ENCODE data around the gene REXO4.

REXO4 gene, protein sequence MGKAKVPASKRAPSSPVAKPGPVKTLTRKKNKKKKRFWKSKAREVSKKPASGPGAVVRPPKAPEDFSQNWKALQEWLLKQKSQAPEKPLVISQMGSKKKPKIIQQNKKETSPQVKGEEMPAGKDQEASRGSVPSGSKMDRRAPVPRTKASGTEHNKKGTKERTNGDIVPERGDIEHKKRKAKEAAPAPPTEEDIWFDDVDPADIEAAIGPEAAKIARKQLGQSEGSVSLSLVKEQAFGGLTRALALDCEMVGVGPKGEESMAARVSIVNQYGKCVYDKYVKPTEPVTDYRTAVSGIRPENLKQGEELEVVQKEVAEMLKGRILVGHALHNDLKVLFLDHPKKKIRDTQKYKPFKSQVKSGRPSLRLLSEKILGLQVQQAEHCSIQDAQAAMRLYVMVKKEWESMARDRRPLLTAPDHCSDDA

DNA sequence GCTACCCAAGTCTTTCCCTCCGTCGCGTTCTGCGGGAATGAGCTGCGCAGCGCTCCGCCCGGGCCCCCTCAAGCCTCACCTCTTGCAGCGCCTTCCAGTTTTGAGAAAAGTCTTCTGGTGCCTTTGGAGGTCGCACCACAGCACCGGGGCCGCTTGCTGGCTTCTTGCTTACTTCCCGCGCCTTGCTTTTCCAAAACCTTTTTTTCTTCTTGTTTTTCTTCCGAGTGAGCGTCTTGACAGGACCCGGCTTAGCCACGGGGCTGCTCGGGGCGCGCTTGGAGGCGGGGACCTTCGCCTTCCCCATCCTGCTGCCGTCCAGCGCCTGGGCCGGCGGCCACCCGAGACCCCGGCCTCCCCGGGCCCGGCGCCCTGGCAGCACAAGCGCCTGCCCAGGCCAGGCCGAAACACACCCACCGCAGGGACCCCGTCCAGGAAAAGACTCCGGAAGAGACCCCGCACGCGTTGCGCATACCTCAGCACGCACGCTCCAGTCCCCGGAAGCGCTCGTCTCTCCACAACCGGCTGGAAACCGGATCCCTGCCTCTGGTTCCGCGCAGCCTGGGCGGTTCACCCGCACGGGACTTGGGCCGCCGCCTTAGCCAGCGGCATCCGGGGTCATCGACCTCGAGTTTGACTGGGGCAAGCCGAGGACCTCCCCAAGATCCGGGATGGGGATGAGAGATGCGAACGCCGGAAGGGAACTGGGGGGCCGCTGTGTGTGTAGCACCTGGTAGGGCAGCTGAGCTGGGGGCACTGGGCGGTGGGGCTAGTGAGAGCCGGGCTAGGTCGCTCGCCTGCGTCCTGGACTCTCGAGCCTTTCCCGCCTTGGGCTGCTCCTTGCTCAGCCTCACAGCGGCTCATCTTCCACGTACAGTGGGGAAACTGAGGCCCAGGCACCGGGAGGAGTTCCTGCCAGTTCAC, at the start of gene REXO4:
REXO4 (minus strand) TSS at position 470 of the 921 bp plus-strand sequence; CDS start at position 304, 166 bp downstream.
- no peak for FAIRE-seq

DNA sequence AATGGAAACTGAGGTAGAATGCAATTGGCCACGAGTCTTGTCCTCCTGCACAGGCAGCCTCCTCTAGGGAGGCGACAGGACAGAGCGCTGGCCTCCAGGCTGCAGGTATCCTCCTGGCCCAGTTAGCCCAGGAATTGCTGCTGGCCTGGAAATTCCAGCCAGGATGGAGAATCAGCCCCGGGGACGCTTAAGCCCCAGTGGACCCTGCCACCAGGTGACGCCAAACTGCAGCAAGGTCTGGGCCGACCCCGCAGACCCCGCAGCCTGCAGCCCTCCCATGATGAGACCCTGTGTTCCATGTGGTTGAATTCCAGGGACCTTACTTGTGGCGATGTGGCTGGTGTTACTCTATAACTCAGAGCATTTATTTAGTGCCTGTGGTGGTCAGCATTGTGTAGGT, 49.3 kb upstream of the REXO4 start:
- no peak for FAIRE-seq

DNA sequence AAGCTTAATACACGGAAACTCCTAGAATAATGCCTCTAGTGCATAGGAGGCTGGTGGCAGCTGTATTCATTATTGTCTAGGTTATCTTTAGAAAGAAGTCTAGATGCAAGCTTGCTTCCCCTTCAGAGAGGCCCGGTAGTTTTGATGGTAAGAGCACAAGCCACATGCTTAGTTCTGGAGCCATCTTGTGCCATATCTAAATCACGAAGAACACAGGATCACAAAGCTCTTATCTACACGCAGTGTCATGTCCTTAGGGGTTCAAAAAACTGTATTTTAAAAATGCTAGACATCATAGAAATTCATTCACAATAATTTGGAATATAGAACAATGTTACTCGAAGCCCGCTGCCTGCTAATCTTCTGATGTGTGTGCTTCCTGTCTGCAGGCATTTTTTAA, 48.2 kb upstream of the REXO4 start:
- no peak for FAIRE-seq

DNA sequence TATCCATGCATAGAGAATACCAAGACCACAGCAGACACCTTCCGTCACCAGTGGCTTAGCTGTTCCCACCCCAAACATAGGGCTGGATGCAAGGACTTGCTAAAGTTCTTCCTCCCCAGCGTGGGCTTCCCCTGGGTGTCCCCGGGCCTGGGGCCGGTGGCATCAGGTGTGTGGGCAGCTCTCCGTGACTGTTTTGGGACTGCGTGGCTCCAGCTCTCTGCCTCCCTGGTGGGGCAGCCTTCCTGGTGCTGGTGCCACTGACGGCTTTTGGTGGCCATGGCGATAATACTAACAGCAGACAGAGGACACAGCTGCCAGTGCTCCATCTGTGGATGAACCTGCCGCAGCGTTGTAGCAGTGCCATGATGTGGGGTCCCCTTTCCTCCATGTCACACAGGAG, 46.8 kb upstream of the REXO4 start:
- no peak for FAIRE-seq

- no peak for FAIRE-seq
These were observed 46.2 kb upstream of the REXO4 start for GRCh38 chr9:133463864-133464615.

GRCh38 chr9:133463234-133463863, 45.5 kb upstream of the REXO4 start:
- FAIRE-seq, result no peak

- no peak for FAIRE-seq
These were observed 44.2 kb upstream of the REXO4 start for GRCh38 chr9:133461975-133462374.

GRCh38 chr9:133460405-133461175, 42.8 kb upstream of the REXO4 start:
- no peak for FAIRE-seq

GRCh38 chr9:133459476-133460404, 41.9 kb upstream of the REXO4 start, which contains the start of gene CACFD1:
Gene CACFD1, plus strand, starts transcription at chr9:133459978. Its CDS starts 89 bp downstream, at chr9:133460067.
- FAIRE-seq, result peak; percentile 79

GRCh38 chr9:133458643-133459312, 41.0 kb upstream of the REXO4 start:
- FAIRE-seq, result no peak

DNA sequence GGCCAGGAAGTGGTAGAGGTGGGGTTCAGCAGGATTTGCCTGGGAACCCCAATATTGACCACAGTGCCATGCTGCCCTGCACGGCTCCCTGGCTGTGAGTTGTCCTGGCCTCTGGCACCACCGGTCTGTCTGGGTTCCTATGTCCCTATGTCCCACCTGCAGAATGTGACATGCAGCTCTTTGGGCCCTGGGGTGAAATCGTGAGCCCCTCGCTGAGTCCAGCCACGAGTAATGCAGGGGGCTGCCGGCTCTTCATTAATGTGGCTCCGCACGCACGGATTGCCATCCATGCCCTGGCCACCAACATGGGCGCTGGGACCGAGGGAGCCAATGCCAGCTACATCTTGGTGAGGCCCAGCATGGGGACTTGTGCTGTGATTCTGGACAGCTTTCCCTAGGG, 39.9 kb upstream of the REXO4 start:
- FAIRE-seq, result no peak

DNA sequence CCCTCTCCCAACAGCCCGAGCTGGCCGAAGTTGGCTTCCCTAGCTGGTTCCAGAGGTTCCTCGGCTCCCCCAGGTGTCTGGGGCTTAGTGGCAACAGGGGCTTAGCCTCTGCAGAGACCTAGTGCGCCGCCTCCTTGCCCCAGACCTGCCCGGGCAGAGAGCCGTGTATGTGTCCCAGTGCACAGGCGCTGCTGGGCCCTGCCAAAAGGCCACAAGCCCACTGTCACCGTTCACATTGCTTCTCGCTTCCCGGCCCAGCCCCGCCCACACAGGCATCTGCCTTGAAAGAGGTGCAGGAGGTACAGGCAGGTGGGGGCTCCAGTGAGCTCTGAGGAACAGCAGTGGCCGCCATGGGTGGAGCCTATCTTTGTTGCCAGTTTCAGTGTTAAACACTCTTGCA, 39.4 kb upstream of the REXO4 start:
- no peak for FAIRE-seq

- no peak for FAIRE-seq
These were observed 38.6 kb upstream of the REXO4 start for GRCh38 chr9:133456409-133456808.

GRCh38 chr9:133455936-133456335, 38.1 kb upstream of the REXO4 start:
- no peak for FAIRE-seq

GRCh38 chr9:133454943-133455673, 37.3 kb upstream of the REXO4 start:
- FAIRE-seq, result no peak

GRCh38 chr9:133454325-133454724, 36.5 kb upstream of the REXO4 start:
- no peak for FAIRE-seq

- FAIRE-seq, result no peak
These were observed 35.8 kb upstream of the REXO4 start for GRCh38 chr9:133453651-133454050.

DNA sequence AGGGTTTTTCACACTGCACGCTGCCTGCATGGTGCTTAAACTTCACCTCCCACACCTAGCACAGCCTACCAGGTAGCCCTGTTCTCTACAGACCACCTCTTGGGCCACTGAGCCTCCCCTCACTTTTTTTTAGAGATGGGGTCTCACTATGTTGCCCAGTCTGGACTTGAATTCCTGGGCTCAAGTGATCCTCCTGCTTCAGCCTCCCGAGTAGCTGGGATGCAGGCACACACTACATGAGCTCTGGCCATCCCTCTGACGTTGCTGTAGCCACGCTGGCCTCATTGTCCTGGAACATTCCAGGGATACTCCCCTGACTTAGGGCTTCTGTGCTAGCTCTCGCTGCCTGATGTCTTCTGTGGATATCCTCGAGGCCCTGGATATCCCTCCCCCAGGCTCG, 34.8 kb upstream of the REXO4 start:
- no peak for FAIRE-seq

- peak; percentile 3 for FAIRE-seq
These were observed 34.1 kb upstream of the REXO4 start for GRCh38 chr9:133451865-133452264.

Measured in G401.6 (cell line).